ENCODE results near the gene XCL1.
"Not testable (repeated sequence)": the region's sequence is repeated elsewhere in the genome, so short reads cannot be mapped to it uniquely, and the experiment has no call there.

XCL1 gene

DNA sequence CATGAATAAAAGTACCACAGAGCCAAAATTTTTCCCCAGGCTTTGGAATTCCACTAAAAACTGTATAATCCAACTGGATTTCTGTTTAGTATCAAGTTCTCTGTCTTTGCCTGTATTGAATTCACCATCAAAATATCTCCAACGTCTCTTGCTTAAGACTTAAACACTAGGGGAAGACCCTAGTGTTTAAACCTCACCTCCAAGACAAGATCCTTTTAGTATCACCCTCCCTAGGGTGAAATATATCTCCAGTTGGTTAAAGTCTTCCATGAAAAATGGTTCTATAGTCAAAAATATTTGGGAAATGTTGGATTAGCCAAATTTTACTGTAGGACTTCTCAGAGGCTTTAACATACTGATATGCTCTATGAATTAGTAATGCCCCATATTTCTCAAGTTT, 8.1 kb upstream of the XCL1 start:
- no peak for DNase-seq

DNA sequence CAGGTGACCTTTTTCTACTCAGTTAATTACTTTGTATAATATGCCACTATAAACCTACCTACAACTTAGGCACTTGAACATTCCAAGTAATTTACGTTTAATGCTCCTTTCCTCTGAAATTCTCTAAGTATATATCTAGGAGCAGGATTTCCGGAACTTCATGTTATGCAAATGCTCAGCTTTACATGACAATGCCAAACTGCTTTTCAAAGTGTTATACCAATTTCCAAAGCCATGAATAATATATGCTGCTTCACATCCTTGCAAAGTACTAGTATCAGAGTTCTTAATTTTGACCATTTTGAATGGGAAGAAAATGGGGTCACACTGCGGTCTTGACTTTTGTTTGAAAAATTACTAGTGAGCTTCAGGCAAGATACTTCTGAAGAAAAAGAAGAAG, 5.8 kb upstream of the XCL1 start:
- DNase-seq, result no peak

DNA sequence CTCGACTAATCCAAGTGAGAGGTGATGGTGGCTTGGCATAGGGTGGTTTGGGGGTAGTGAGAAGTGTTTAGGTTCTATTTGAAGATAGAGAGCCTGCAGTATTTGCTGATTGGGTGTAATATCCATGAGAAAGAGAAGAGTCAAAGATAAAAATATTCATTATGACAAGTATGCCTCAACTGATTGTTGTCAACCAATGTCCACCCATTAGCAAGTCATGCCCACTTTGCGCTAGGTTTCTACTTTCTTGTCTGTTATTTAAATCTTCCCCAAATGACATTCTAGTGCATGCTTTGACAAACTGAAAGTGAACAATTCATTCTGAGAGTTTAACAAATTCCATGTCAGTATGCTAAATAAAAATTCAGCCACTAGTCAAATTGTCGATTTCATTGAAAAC, 3.8 kb upstream of the XCL1 start:
- DNase-seq, result no peak

DNA sequence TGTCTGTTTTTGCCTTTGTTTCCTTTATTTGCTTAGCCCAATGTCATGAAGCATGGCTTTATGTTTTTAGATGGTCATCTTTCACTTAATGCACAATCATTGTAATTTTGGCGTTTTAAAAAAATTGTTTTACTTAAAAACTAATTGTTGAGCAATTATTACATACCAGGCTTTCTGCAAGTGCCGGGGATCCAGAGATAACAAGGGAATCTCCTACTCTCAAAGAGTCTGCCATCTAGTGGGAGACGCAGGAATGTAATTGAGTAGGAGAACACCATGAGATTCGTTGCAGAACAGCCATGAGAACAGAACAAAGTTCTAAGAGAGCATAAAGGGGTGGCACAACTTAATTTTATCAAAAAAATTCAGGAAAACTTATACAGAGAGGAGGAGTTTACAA, 2.2 kb upstream of the XCL1 start:
- peak; percentile 33 for DNase-seq

DNA sequence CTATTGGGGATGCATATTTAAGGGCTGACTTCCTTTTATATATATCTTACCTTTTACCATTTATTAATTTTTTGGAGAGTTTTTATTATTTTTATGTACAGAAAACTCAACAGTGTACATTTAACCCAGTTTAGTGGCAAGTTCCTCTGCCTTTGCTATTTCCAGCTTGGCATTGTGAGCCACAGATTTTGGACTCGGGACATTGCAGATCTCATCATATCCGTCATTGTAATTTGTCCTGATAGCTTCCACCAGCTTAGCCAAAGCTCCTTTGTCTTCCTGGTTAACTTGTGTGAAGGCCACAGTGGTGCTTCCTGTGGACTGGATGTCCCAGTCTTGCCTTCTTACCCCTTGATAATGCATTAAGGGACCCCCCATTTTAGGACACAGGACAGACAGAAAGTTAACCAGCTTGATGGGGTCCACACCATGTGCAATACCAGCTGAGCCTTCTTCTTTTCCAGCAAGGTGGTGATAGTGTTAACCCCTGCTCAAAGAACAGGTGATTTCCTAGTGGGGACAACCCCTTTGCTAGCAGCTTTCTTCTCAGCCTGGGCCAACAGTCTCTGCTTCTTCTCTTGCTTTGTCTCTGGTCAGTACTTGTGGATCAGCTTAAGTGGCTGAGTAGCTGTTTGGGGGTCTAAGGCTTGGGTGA, 2.3 kb downstream of the XCL1 start:
- DNase-seq, result not testable (repeated sequence)

DNA sequence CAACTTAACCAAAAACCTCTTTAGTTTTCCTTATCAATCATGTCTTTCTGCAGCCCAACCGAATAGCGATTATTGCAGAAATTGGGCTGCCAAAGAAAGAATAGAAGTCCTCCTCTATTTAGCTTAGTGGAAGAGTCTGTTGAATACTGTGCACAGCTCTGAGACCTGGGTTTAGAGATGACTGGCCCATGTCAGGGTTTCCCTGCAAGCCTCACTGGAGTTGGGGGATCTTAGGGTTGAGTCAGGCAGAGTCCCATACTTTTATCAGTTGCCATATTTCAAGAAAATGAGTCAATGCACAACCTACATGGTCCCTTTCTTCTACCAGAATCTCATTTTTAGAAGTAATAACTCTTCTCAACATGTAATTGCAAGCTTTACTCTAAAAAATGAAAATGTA, 3.9 kb downstream of the XCL1 start:
- DNase-seq, result not testable (repeated sequence)

DNA sequence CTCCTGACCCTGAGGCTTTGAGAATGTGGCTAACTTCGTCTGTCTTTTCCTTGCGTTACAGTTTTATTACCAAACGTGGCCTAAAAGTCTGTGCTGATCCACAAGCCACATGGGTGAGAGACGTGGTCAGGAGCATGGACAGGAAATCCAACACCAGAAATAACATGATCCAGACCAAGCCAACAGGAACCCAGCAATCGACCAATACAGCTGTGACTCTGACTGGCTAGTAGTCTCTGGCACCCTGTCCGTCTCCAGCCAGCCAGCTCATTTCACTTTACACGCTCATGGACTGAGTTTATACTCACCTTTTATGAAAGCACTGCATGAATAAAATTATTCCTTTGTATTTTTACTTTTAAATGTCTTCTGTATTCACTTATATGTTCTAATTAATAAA, 4.6 kb downstream of the XCL1 start:
- not testable (repeated sequence) for DNase-seq

DNA sequence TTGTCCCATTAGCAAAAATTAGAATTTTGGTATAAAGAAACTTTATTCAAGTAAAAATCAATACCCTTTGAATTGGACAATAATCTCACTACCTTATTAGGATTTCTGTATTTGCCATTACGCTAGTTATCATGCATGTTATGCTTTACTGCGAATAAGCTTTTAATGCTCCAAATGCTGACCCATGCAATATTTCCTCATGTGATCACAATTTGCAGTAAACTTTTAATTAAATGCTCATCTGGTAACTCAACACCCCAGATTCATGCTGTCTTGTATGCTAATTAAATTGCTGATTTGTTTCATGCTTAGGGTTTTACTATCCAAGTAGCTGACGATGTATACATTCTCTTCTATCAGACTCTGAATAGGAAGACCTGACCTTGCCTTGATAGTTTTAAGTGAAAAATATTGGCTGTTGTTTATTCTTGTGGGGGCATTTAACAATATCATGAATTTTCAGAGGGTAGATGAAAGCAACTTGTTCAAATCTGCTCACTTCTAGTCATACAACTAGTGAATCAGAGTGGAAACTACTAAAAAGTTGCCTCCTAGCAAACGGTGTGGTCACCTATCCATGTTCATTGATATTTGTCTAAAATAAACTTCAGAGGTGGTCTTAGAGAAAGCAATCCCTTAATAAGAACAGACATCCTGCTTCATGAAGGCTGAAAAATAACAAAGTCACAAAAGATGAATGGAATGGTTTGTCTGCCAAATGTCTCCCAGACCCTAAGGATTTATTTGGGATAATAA, 5.6 kb downstream of the XCL1 start:
- no peak for DNase-seq

DNA sequence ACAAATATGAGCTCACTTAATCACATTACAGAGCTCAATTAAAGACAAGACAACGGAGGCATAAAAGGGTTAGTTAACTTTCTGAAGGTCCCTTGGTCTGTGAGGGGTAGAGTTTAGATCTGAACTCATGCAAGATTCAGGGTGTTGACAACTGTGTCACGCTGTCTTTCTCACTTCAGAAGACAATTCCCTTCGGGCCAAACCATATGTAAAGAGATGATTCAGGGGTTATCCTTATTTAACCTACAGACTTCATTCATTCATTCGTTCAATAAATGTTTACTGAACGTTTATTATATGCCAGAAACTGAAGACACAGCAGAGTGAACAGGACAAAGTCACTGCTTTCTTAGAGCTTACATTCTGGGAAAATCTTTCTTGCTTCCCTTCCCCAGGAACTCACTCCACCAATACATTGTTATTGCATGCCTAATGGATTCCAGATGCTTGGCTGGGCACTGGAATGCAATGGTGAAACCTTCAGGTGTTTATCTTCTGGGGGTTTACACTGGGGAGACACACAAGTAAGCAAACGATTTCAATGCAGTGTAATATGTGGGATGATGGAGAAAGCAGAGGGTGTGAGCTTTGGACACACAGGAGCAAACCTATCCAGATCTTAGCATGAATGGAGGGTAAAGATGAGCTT, 6.4 kb downstream of the XCL1 start:
- DNase-seq, result no peak

DNA sequence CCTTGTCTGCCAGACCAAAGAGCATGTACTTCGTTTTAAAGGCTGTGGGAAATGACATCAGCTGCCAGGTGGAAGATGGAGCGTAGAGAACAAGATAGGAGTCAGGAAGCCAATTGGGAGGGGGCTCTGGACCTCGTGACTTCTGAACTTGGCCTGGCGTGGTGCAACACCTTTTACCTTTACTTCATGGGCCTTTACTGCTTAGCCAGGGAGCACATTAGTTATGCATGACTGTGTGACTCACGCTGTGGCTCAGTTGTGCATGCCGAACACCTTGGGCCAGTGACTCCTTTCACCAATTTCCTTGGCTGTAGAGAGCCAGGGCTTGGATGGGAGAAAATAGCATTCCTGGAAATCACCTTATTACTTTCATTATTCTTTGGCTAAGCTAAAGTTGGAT, 7.2 kb downstream of the XCL1 start:
- no peak for DNase-seq

DNA sequence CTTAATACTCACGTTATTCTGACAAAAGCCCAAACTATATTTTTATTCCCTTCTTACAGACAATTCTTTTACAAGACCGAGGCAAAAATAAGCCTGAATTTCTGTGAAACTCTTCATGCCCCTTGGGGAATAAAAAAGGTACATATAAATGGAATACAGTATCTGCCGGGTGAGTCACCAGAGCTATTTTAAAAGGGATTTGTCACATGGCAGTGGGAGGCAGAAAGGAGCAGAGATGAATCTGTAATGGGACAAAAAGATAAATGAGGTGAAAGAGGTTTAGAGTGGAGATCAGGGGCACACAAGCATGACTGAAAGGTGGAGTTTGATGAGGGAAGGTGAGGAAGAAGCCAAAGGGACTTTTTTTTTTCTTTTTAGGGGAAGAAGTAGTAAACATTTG, 8.8 kb downstream of the XCL1 start:
- DNase-seq, result no peak

DNA sequence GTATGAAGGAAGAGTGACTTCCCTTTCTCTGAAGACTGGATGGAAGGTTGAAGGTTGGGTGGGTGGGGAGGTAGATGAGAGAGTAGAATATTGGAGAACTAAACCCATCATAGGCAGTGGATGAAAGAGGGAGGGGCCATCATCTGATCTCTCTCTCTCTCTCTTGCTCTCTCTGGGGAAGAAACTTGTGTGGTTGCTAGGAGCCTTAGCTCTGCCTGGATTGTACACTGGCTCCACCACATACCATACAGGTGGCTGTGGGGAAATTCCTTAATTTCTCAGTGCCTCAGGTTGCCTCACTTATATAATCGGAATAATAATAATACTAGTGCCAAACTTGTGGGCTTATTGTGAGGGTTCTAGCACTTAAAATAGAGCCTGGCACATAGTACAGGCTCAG, 9.5 kb downstream of the XCL1 start:
- DNase-seq, result no peak

DNA sequence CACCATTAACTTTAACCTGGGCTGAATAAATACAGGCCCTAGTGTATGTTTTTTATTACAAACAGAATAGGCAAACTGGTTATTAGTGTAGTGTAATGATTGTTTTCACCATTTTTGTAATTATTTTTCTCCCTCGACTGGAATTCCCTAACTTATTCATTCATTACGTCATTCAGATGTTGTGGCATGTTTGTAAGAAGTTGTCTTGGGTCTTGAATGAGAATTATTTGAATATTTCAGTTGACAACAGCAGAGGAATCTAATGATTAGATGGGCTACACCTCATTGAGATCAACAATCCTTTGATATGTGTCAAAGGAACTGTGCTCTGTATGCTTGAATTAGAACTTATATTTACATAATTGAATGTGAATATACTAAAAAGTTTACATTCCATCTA, 12.8 kb downstream of the XCL1 start:
- DNase-seq, result no peak

DNA sequence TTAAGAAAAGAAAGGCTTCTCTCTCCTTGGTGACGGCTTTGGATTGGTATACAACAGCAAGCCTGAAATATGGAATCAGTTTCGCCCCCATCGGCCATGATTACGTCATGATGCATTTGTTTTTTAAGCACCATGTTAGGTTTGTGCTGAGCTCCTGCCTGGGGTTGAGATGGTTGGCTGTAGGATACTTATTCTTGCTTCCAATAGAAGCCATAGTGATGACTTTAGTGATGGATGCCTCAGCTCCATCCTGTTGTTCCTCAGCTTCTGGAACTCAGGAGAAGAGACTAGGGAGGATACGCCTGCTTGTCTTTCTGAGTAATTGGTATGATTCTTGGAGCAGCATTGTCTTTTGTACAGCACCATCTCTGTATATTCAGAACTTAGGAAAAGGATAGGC, 14.7 kb downstream of the XCL1 start:
- DNase-seq, result no peak

DNA sequence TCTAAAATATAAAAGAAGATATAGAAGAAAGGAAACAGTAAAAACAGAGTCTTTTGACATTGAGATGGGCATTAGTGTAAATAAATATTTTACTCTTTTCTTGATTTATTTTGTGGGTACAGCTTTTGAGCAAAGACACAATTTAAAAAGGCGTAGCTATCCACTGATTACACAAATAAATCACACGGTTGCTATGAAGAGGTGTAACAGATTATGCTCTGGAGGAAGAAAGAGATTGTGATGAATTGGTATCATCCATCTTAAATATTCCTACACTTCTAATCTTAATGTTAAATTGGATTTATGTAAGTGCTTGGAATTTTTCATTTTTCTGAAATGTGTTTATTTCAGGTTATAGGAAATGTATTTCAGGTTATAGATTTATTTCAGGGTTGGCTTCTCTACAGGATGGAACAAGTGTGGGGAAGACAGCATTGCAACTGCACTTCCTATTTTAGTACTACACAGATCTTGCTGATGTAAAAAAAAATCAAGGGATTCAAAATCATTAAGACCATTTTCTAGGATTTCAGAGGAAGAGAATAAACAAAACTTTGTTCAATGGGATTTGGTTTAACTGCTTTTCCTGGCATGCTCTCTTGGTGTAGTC, 15.3 kb downstream of the XCL1 start:
- DNase-seq, result no peak

DNA sequence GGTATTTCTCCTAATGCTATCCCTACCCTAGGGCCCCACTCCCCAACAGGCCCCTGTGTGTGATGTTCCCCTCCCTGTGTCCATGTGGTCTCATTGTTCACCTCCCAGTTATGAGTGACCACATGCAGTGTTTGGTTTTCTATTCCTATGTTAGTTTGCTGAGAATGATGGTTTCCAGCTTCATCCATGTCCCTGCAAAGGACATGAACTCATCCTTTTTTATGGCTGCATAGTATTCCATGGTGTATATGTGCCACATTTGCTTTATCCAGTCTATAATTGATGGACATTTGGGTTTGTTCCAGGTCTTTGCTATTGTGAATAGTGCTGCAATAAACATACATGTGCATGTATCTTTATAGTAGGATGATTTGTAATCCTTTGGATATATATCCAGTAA, 19.0 kb downstream of the XCL1 start:
- not testable (repeated sequence) for DNase-seq

DNA sequence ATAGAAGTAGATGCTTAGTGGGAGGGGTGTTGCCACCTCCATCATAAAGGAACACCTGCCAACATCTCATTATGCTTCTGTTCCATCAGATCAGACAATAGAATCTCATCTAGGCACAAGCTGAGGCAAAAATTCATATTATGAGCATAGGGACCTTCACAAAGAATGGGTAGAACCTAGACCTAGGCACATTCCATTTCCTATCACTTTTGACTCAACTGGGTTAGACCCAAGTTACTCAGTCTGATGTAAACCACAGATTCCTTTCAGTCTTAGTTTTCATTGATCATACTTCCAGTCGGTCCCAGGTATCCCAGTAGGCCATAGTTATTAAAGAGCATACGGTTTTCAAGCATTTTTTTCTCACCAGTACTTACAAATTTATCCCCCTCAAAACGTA, 21.7 kb downstream of the XCL1 start:
- DNase-seq, result no peak

DNA sequence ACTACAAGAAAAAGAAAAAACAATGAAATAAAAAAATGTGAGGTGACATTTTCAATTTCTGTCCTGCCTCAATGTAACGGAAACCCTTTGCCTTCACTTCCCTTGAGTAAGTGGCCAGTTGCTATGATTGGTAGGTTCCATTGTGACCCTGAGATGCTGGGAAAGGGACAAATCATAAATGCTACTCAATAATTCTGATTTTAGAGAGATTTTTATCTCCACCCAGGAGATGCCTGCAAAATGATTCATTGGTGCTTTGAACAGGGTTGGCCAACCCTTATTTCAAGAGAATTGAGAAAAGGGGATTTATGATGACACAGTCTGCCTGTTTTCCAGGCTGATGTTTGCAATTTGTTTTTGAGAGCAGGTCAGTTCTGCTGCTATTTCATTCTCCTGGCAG, 22.5 kb downstream of the XCL1 start:
- DNase-seq, result no peak

DNA sequence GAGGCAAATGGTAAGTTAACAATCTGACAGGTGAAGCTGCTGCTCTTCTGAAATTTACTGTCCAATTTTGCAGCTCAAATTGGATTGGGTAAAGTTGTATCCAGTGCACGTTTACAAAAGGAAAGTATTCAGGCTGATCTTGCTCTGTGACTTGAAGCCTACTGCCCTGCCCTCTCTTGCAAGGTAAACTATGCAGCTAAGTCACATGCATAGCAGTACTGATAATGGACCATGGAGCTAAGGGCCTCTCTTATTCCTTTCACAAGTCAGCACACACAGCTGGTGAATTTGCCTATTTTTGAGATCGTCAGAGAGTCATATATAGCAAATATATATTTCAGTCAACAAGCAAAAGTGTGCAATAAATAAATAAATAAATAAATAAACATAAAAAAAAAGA, 23.2 kb downstream of the XCL1 start:
- DNase-seq, result no peak

DNA sequence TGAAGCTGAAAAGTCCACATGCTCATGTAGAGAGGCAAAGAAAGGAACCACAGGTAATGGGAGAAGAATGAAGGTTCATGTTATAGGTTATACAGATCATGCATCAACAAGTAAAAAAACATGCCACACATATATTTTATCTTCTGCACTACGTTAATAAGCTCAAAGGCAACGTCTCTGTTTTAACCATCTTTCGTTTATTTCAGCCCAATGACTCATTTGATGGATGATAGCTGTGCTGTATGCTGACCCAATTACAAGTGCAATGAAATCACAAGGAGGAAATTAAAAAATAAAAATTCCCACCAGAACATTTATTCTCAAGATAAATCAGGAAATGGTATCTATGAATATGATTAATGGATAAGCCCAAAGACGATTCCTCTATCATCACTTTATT, 24.6 kb downstream of the XCL1 start:
- DNase-seq, result no peak

DNA sequence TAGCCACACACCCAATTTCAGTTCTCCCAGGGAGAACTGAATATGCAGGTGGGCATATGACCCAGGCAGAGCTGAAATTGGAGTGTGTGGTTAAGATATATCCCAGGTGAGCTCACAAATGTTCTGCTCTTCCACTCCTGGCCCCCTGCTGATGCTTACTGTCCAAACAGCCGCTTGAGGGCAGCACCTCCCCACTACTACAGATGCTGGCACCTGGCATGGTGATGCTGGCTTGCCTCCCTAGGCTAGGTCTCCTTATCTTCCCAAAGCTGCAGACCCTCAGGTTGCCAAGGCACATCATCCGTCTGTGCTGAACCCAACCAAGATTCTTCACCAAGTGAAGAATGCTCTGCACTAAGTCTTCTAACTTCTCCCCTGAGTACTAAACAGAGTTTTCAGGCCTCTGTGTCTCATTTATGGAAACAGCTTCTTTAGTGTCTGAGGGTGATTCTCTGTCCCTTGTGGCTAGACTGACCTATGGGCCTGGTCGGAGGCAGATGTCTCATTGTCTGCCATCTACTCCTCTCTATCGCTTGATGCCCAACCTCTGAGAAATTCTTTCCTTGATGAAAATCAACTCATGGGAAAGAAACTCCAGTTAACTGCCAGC, 27.2 kb downstream of the XCL1 start:
- DNase-seq, result peak; percentile 74

DNA sequence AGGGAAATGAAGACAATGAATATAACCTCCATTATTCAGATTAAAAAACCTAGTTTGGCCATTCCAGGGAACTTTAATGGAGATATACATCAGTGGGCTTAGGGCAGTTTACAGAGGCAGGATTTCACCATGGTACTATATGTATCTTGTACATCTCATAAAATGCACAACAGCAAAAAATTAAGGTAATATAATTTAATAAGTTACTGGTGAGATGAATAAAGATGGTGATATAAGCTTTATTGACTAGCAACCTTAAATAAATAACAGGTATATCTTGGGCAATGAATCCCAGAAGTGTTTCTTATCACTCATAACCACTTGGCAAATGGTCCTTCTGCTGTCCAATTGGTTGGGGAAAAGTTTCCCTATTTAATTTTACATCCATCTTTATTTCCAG, 29.0 kb downstream of the XCL1 start:
- no peak for DNase-seq

DNA sequence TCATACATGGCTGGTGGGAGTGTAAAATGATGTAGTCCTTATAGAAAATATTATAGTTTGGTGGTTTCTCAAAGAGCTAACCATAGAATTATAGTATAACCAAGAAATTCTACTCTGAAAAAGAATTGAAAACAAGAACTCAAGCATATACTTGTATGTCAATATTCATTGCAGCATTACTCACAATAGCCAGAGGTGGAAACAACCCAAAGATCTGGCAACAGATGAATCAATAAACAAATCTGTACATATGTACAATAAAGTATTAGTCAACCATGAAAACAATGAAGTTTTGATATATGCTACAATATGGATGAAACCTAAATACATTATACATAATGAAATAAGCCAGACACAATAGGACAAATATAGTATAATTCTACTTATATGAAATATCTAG, 29.7 kb downstream of the XCL1 start:
- no peak for DNase-seq
